ENCODE results near the gene PLBD1. TPM values are rescaled to one million over a fixed set of nuclear protein-coding genes. Genes with fewer than 3 reads are reported as not detected.

PLBD1 gene
- total RNA-seq, 2 donors from 2014 or later: 17.9 to 32.5 TPM

GRCh38 chr12:14612898-14613445 is 45.3 kb upstream of the PLBD1 start:
- Histone ChIP-seq H3K9me3 (ENCODE audit: control insufficient read depth, low read length) (peaks cover 12% of the 10 kb centered on the region), H3K4me3 (ENCODE audit: low read length) (no peak overlapping the region), H3K9ac (ENCODE audit: extremely low read depth, low read length, poor library complexity, severe bottlenecking) (no peak overlapping the region), H3K4me1 (ENCODE audit: control insufficient read depth, insufficient read depth, low read length) (no peaks in the 10 kb centered on the region), H3K36me3 (ENCODE audit: control insufficient read depth, insufficient read depth, low read length) (no peaks in the 10 kb centered on the region), H3K27me3 (ENCODE audit: control insufficient read depth, insufficient read depth, low read length, poor library complexity, severe bottlenecking) (no peaks in the 10 kb centered on the region), H3K27ac (ENCODE audit: low read depth, low read length) (no peak overlapping the region)
- Mint-ChIP-seq H3K36me3 (ENCODE audit: low read depth) (no peaks in the 10 kb centered on the region), H3K9me3 (peaks cover 16% of the 10 kb centered on the region), H3K4me1 (no peaks in the 10 kb centered on the region), H3K4me3 (no peak overlapping the region), H3K27me3 (ENCODE audit: insufficient read depth) (no peaks in the 10 kb centered on the region), H3K27ac (no peak overlapping the region)
- WGBS, 2 experiments (ENCODE audit: insufficient coverage in 1 of 2, insufficient read length in 1 of 2): 88 to 92% methylated on average over 3 of the region's 3 CpGs
- TF ChIP-seq CTCF (conservative IDR thresholded peaks at IDR 0.05): no peak
- DNase-seq: no peak

DNA sequence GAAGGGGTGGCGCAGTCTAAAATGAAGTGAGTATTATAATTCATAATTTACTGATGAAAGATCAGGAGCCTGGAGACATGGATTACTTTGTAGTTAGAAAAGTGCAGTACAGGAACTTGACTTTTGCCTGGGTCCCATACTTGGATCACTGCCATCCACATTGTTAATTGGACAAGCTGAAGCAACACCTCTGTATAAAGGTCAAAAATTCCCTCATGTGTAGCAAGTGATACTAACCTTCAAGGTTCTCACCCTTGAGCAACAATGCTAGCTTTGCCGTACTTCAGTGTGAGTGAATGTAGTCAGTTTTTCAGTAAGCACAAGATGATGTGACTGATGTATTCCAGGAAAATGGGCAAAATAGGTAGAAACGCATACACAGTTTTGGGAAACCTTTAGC is 44.6 kb upstream of the PLBD1 start:
- Mint-ChIP-seq H3K27ac (no peak overlapping the region), H3K36me3 (ENCODE audit: low read depth) (no peaks in the 10 kb centered on the region), H3K4me1 (no peaks in the 10 kb centered on the region), H3K4me3 (no peak overlapping the region), H3K9me3 (peaks cover 23% of the 10 kb centered on the region), H3K27me3 (ENCODE audit: insufficient read depth) (no peaks in the 10 kb centered on the region)
- DNase-seq: no peak
- 94 to 98% methylated on average over 2 of the region's 3 CpGs for WGBS, 2 experiments (ENCODE audit: insufficient coverage in 1 of 2, insufficient read length in 1 of 2)
- Histone ChIP-seq H3K4me1 (ENCODE audit: control insufficient read depth, insufficient read depth, low read length) (no peaks in the 10 kb centered on the region), H3K27ac (ENCODE audit: low read depth, low read length) (no peak overlapping the region), H3K9ac (ENCODE audit: extremely low read depth, low read length, poor library complexity, severe bottlenecking) (no peak overlapping the region), H3K9me3 (ENCODE audit: control insufficient read depth, low read length) (peaks cover 12% of the 10 kb centered on the region), H3K4me3 (ENCODE audit: low read length) (no peak overlapping the region), H3K27me3 (ENCODE audit: control insufficient read depth, insufficient read depth, low read length, poor library complexity, severe bottlenecking) (no peaks in the 10 kb centered on the region), H3K36me3 (ENCODE audit: control insufficient read depth, insufficient read depth, low read length) (no peaks in the 10 kb centered on the region)
- no peak for TF ChIP-seq CTCF (conservative IDR thresholded peaks at IDR 0.05)

DNA sequence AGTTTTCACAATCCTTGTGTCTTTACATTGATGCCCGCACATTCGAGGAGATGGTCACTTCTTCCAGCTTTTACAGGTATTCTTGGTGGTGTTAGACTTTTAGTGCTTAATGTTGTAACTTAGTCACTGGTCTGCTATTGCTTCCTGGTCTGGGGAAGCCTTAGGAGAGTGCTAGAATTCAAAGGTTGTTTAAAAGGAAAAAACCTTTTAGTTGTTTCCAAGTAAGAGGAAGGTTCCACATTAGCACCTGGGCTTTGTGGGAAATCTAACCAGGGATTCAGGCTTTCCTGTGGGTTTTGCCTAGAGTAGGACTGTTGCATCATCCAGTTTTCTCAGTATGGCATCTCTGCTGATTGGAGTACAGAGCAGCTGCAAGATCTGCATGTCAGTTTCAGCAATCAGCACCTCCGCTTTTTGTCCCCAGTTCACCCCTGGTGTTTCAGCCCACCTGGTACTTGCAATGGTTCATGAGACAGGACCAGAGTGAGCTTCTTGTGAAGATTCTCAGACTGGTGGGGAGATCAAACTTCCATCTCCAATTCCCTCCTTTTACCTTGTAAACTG is 44.0 kb upstream of the PLBD1 start:
- H3K27ac Mint-ChIP-seq: no peak overlapping the region

More for the DNA sequence above, 44.0 kb upstream of the PLBD1 start:
- H3K9me3 Mint-ChIP-seq: peaks cover 27% of the 10 kb centered on the region
- H3K27me3 Mint-ChIP-seq (ENCODE audit: insufficient read depth): no peaks in the 10 kb centered on the region
- Histone ChIP-seq H3K27me3 (ENCODE audit: control insufficient read depth, insufficient read depth, low read length, poor library complexity, severe bottlenecking) (no peaks in the 10 kb centered on the region), H3K4me1 (ENCODE audit: control insufficient read depth, insufficient read depth, low read length) (no peaks in the 10 kb centered on the region), H3K9me3 (ENCODE audit: control insufficient read depth, low read length) (peaks cover 12% of the 10 kb centered on the region), H3K27ac (ENCODE audit: low read depth, low read length) (no peak overlapping the region), H3K4me3 (ENCODE audit: low read length) (no peak overlapping the region), H3K36me3 (ENCODE audit: control insufficient read depth, insufficient read depth, low read length) (no peaks in the 10 kb centered on the region), H3K9ac (ENCODE audit: extremely low read depth, low read length, poor library complexity, severe bottlenecking) (no peak overlapping the region)
- no peak for TF ChIP-seq CTCF (conservative IDR thresholded peaks at IDR 0.05)
- no peaks in the 10 kb centered on the region for H3K4me1 Mint-ChIP-seq
- H3K4me3 Mint-ChIP-seq: no peak overlapping the region
- H3K36me3 Mint-ChIP-seq (ENCODE audit: low read depth): no peaks in the 10 kb centered on the region
- 83 to 91% methylated on average over 1 to 3 of the region's 3 CpGs for WGBS, 2 experiments (ENCODE audit: insufficient coverage in 1 of 2, insufficient read length in 1 of 2)
- DNase-seq: no peak
